ENCODE results near the gene CEP70. TPM values are rescaled to one million over a fixed set of nuclear protein-coding genes. Genes with fewer than 3 reads are reported as not detected.
"Not testable (repeated sequence)": the region's sequence is repeated elsewhere in the genome, so short reads cannot be mapped to it uniquely, and the experiment has no call there.

Gene CEP70
- total RNA-seq, 1 experiment from 2014 or later, result 43.9 TPM

- no peaks in the 10 kb centered on the region for H4K20me1 ChIP-seq (ENCODE audit: insufficient read depth, low read depth, low read length)
- H3K9me3 ChIP-seq (ENCODE audit: low read length), result no peaks in the 10 kb centered on the region
- H3K4me1 ChIP-seq (ENCODE audit: low read length), result no peaks in the 10 kb centered on the region
- H3K9ac ChIP-seq (ENCODE audit: low read length), result no peak overlapping the region
- DNase-seq, result no peak
- H3K4me3 ChIP-seq (ENCODE audit: low read length), result no peak overlapping the region
- no peaks in the 10 kb centered on the region for H3K79me2 ChIP-seq (ENCODE audit: low read length)
- H3K27ac ChIP-seq (ENCODE audit: low read length), result no peak overlapping the region
- no peaks in the 10 kb centered on the region for H3K9me2 ChIP-seq (replicated peaks; ENCODE audit: insufficient read depth, low read length)
- H3K4me2 ChIP-seq (ENCODE audit: low read depth, low read length, poor library complexity, severe bottlenecking), result no peak overlapping the region
- H3K36me3 ChIP-seq (ENCODE audit: insufficient read depth, low read length), result no peaks in the 10 kb centered on the region
- no peak overlapping the region for H2AFZ ChIP-seq (ENCODE audit: low read length)
- no peaks in the 10 kb centered on the region for H3K27me3 ChIP-seq (ENCODE audit: low read length)
Measured at GRCh38 chr3:138455801-138456716, 138.0 kb downstream of the CEP70 start.

- not testable (repeated sequence) for H3K4me2 ChIP-seq (ENCODE audit: low read depth, low read length, poor library complexity, severe bottlenecking); H4K20me1 ChIP-seq (ENCODE audit: insufficient read depth, low read depth, low read length); H3K9ac ChIP-seq (ENCODE audit: low read length); H3K9me2 ChIP-seq (replicated peaks; ENCODE audit: insufficient read depth, low read length); H3K4me3 ChIP-seq (ENCODE audit: low read length); H2AFZ ChIP-seq (ENCODE audit: low read length); H3K27ac ChIP-seq (ENCODE audit: low read length); H3K27me3 ChIP-seq (ENCODE audit: low read length); H3K9me3 ChIP-seq (ENCODE audit: low read length); H3K4me1 ChIP-seq (ENCODE audit: low read length); DNase-seq; H3K36me3 ChIP-seq (ENCODE audit: insufficient read depth, low read length); H3K79me2 ChIP-seq (ENCODE audit: low read length)
Measured at GRCh38 chr3:138453940-138454339, 140.1 kb downstream of the CEP70 start.

- Histone ChIP-seq H2AFZ (ENCODE audit: low read length) (no peak overlapping the region), H3K9me3 (ENCODE audit: low read length) (no peaks in the 10 kb centered on the region), H3K79me2 (ENCODE audit: low read length) (no peaks in the 10 kb centered on the region), H3K9me2 (replicated peaks; ENCODE audit: insufficient read depth, low read length) (no peaks in the 10 kb centered on the region), H3K4me3 (ENCODE audit: low read length) (no peak overlapping the region), H3K4me1 (ENCODE audit: low read length) (no peaks in the 10 kb centered on the region), H4K20me1 (ENCODE audit: insufficient read depth, low read depth, low read length) (no peaks in the 10 kb centered on the region), H3K27me3 (ENCODE audit: low read length) (no peaks in the 10 kb centered on the region), H3K27ac (ENCODE audit: low read length) (no peak overlapping the region), H3K4me2 (ENCODE audit: low read depth, low read length, poor library complexity, severe bottlenecking) (no peak overlapping the region), H3K9ac (ENCODE audit: low read length) (no peak overlapping the region), H3K36me3 (ENCODE audit: insufficient read depth, low read length) (no peaks in the 10 kb centered on the region)
- no peak for DNase-seq
Measured at GRCh38 chr3:138452436-138452835, 141.6 kb downstream of the CEP70 start.

- H3K36me3 ChIP-seq (ENCODE audit: insufficient read depth, low read length), result no peaks in the 10 kb centered on the region
- no peaks in the 10 kb centered on the region for H3K9me2 ChIP-seq (replicated peaks; ENCODE audit: insufficient read depth, low read length)
- H3K27ac ChIP-seq (ENCODE audit: low read length), result no peak overlapping the region
- no peaks in the 10 kb centered on the region for H4K20me1 ChIP-seq (ENCODE audit: insufficient read depth, low read depth, low read length)
- H3K4me1 ChIP-seq (ENCODE audit: low read length), result no peaks in the 10 kb centered on the region
- H3K9ac ChIP-seq (ENCODE audit: low read length), result no peak overlapping the region
- H2AFZ ChIP-seq (ENCODE audit: low read length), result no peak overlapping the region
- H3K79me2 ChIP-seq (ENCODE audit: low read length), result no peaks in the 10 kb centered on the region
- DNase-seq, result no peak
- H3K9me3 ChIP-seq (ENCODE audit: low read length), result no peaks in the 10 kb centered on the region
- H3K4me3 ChIP-seq (ENCODE audit: low read length), result no peak overlapping the region
- H3K27me3 ChIP-seq (ENCODE audit: low read length), result no peaks in the 10 kb centered on the region
- no peak overlapping the region for H3K4me2 ChIP-seq (ENCODE audit: low read depth, low read length, poor library complexity, severe bottlenecking)
Measured at GRCh38 chr3:138451595-138452162, 142.4 kb downstream of the CEP70 start.

- Histone ChIP-seq H3K27ac (ENCODE audit: low read length) (no peak overlapping the region), H3K4me1 (ENCODE audit: low read length) (no peaks in the 10 kb centered on the region), H3K9ac (ENCODE audit: low read length) (no peak overlapping the region), H2AFZ (ENCODE audit: low read length) (no peak overlapping the region), H3K79me2 (ENCODE audit: low read length) (no peaks in the 10 kb centered on the region), H3K4me3 (ENCODE audit: low read length) (no peak overlapping the region), H4K20me1 (ENCODE audit: insufficient read depth, low read depth, low read length) (no peaks in the 10 kb centered on the region), H3K27me3 (ENCODE audit: low read length) (no peaks in the 10 kb centered on the region), H3K36me3 (ENCODE audit: insufficient read depth, low read length) (no peaks in the 10 kb centered on the region), H3K9me2 (replicated peaks; ENCODE audit: insufficient read depth, low read length) (no peaks in the 10 kb centered on the region), H3K4me2 (ENCODE audit: low read depth, low read length, poor library complexity, severe bottlenecking) (no peak overlapping the region), H3K9me3 (ENCODE audit: low read length) (no peaks in the 10 kb centered on the region)
- no peak for DNase-seq
Measured at GRCh38 chr3:138450704-138451424, 143.2 kb downstream of the CEP70 start.

GRCh38 chr3:138450181-138450580 lies 143.9 kb downstream of the CEP70 start:
- no peak overlapping the region for H3K9ac ChIP-seq (ENCODE audit: low read length)
- H3K4me3 ChIP-seq (ENCODE audit: low read length), result no peak overlapping the region
- no peaks in the 10 kb centered on the region for H3K27me3 ChIP-seq (ENCODE audit: low read length)
- no peak overlapping the region for H3K27ac ChIP-seq (ENCODE audit: low read length)
- no peak overlapping the region for H2AFZ ChIP-seq (ENCODE audit: low read length)
- H3K9me2 ChIP-seq (replicated peaks; ENCODE audit: insufficient read depth, low read length), result no peaks in the 10 kb centered on the region
- no peak for DNase-seq
- H3K36me3 ChIP-seq (ENCODE audit: insufficient read depth, low read length), result no peaks in the 10 kb centered on the region
- H3K9me3 ChIP-seq (ENCODE audit: low read length), result no peaks in the 10 kb centered on the region
- no peaks in the 10 kb centered on the region for H4K20me1 ChIP-seq (ENCODE audit: insufficient read depth, low read depth, low read length)
- no peaks in the 10 kb centered on the region for H3K4me1 ChIP-seq (ENCODE audit: low read length)
- H3K4me2 ChIP-seq (ENCODE audit: low read depth, low read length, poor library complexity, severe bottlenecking), result no peak overlapping the region
- H3K79me2 ChIP-seq (ENCODE audit: low read length), result no peaks in the 10 kb centered on the region

- Histone ChIP-seq H3K4me2 (ENCODE audit: low read depth, low read length, poor library complexity, severe bottlenecking) (no peak overlapping the region), H3K4me1 (ENCODE audit: low read length) (no peaks in the 10 kb centered on the region), H3K9me2 (replicated peaks; ENCODE audit: insufficient read depth, low read length) (no peaks in the 10 kb centered on the region), H4K20me1 (ENCODE audit: insufficient read depth, low read depth, low read length) (no peaks in the 10 kb centered on the region), H3K27me3 (ENCODE audit: low read length) (no peaks in the 10 kb centered on the region), H3K79me2 (ENCODE audit: low read length) (no peaks in the 10 kb centered on the region), H3K9me3 (ENCODE audit: low read length) (no peaks in the 10 kb centered on the region), H3K9ac (ENCODE audit: low read length) (no peak overlapping the region), H3K36me3 (ENCODE audit: insufficient read depth, low read length) (no peaks in the 10 kb centered on the region), H2AFZ (ENCODE audit: low read length) (no peak overlapping the region), H3K4me3 (ENCODE audit: low read length) (no peak overlapping the region), H3K27ac (ENCODE audit: low read length) (no peak overlapping the region)
- DNase-seq, result no peak
Measured at GRCh38 chr3:138449490-138449889, 144.6 kb downstream of the CEP70 start.

- Histone ChIP-seq H3K9me2 (replicated peaks; ENCODE audit: insufficient read depth, low read length) (no peaks in the 10 kb centered on the region), H3K79me2 (ENCODE audit: low read length) (no peaks in the 10 kb centered on the region), H3K9me3 (ENCODE audit: low read length) (no peaks in the 10 kb centered on the region), H3K27me3 (ENCODE audit: low read length) (no peaks in the 10 kb centered on the region), H3K4me2 (ENCODE audit: low read depth, low read length, poor library complexity, severe bottlenecking) (no peak overlapping the region), H3K4me3 (ENCODE audit: low read length) (no peak overlapping the region), H3K36me3 (ENCODE audit: insufficient read depth, low read length) (no peaks in the 10 kb centered on the region), H3K9ac (ENCODE audit: low read length) (no peak overlapping the region), H2AFZ (ENCODE audit: low read length) (no peak overlapping the region), H4K20me1 (ENCODE audit: insufficient read depth, low read depth, low read length) (no peaks in the 10 kb centered on the region), H3K27ac (ENCODE audit: low read length) (no peak overlapping the region), H3K4me1 (ENCODE audit: low read length) (no peaks in the 10 kb centered on the region)
- no peak for DNase-seq
Measured at GRCh38 chr3:138448631-138449030, 145.4 kb downstream of the CEP70 start.
